RWPE2 (cell line): ENCODE measurements around the gene TMEM38B.
"Not testable (repeated sequence)": the region's sequence is repeated elsewhere in the genome, so short reads cannot be mapped to it uniquely, and the experiment has no call there.

Experiments used
- ATAC-seq: fragments of 200-7000 bp; cut with Tn5 transposase; 3 replicates; pipeline ENCODE4 v1.9.1; 2021; ENCODE audit warnings: low read depth
- DNase-seq: peaks from one replicate; pipeline ENCODE4 v3.0.0-alpha.2; 2020; ENCODE audit warnings: low spot score
- H3K27ac ChIP-seq: fragments of 450-650 bp; 2 replicates; pipeline ENCODE4 v1.5.1; 2017; ENCODE audit warnings: mild to moderate bottlenecking; ENCODE audit not compliant: poor library complexity, severe bottlenecking
- H3K27me3 ChIP-seq: fragments of 250-450 bp; sonication (Bioruptor Pico); 2 replicates; pipeline ENCODE4 v1.5.1; 2021; ENCODE audit warnings: mild to moderate bottlenecking, moderate library complexity; ENCODE audit not compliant: insufficient read depth, poor library complexity, severe bottlenecking
- H3K36me3 ChIP-seq: fragments of 250-450 bp; sonication (Bioruptor Pico); 2 replicates; pipeline ENCODE4 v1.5.1; 2020; ENCODE audit warnings: low read depth, mild to moderate bottlenecking, moderate library complexity
- H3K4me1 ChIP-seq: fragments of 250-450 bp; sonication (Bioruptor Pico); 2 replicates; pipeline ENCODE4 v1.5.1; 2021; ENCODE audit warnings: mild to moderate bottlenecking, moderate library complexity; ENCODE audit not compliant: insufficient read depth, poor library complexity, severe bottlenecking
- H3K4me3 ChIP-seq: fragments of 250-450 bp; sonication (Bioruptor Pico); 2 replicates; pipeline ENCODE4 v1.5.1; 2021; ENCODE audit warnings: mild to moderate bottlenecking, moderate library complexity; ENCODE audit not compliant: severe bottlenecking
- H3K9me3 ChIP-seq: fragments of 250-450 bp; sonication (Bioruptor Pico); 2 replicates; pipeline ENCODE4 v1.5.1; 2021; ENCODE audit warnings: mild to moderate bottlenecking, moderate library complexity; ENCODE audit not compliant: severe bottlenecking
- TF ChIP-seq, protein P1 (sequence below): fragments of 450-650 bp; IDR thresholded peaks from one replicate; pipeline ENCODE4 v1.5.1; 2017; ENCODE audit warnings: mild to moderate bottlenecking, moderate library complexity; ENCODE audit not compliant: poor library complexity, severe bottlenecking

Gene TMEM38B

DNA sequence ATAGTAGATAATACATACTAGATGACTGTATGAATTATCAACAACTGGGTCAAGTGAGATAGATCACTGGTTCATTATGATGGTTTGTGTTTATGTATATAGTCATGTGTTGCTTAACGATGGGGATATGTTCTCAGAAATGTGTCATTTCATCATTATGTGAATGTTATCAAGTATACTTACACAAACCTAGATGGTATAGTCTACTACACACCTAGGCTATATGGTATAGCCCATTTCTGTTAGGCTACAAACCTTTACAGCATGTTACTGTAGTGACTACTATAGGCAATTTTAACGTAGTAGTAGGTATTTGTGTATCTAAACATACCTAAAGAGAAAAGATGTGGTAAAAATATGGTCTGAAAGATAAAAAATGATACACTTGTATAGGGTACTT lies 31.0 kb downstream of the TMEM38B start:
- DNase-seq (no peak), ATAC-seq (no peak)
- Histone ChIP-seq H3K27me3 (no peaks in the 10 kb centered on the region), H3K27ac (no peak overlapping the region), H3K4me3 (no peak overlapping the region), H3K36me3 (peaks cover 5% of the 10 kb centered on the region; the same call in 1 of the 2 replicates), H3K4me1 (no peaks in the 10 kb centered on the region), H3K9me3 (no peaks in the 10 kb centered on the region)
- TF ChIP-seq, protein P1, sequence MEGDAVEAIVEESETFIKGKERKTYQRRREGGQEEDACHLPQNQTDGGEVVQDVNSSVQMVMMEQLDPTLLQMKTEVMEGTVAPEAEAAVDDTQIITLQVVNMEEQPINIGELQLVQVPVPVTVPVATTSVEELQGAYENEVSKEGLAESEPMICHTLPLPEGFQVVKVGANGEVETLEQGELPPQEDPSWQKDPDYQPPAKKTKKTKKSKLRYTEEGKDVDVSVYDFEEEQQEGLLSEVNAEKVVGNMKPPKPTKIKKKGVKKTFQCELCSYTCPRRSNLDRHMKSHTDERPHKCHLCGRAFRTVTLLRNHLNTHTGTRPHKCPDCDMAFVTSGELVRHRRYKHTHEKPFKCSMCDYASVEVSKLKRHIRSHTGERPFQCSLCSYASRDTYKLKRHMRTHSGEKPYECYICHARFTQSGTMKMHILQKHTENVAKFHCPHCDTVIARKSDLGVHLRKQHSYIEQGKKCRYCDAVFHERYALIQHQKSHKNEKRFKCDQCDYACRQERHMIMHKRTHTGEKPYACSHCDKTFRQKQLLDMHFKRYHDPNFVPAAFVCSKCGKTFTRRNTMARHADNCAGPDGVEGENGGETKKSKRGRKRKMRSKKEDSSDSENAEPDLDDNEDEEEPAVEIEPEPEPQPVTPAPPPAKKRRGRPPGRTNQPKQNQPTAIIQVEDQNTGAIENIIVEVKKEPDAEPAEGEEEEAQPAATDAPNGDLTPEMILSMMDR, result no peak

DNA sequence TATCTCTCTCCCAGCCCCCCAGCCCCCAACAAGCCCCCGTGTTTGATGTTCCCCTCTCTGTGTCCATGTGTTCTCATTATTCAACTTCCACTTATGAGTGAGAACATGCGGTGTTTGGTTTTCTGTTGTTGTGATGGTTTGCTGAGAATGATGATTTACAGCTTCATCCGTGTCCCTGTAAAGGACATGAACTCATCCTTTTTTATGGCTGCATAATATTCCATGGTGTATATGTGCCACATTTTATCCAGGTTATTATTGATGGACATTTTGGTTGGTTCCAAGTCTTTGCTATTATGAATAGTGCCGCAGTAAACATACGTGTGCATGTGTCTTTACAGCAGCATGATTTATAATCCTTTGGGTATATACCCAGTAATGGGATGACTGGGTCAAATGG lies 33.9 kb downstream of the TMEM38B start:
- not testable (repeated sequence) for H3K4me3 ChIP-seq, ATAC-seq, H3K9me3 ChIP-seq, H3K27me3 ChIP-seq, DNase-seq, H3K27ac ChIP-seq, H3K36me3 ChIP-seq, H3K4me1 ChIP-seq

DNA sequence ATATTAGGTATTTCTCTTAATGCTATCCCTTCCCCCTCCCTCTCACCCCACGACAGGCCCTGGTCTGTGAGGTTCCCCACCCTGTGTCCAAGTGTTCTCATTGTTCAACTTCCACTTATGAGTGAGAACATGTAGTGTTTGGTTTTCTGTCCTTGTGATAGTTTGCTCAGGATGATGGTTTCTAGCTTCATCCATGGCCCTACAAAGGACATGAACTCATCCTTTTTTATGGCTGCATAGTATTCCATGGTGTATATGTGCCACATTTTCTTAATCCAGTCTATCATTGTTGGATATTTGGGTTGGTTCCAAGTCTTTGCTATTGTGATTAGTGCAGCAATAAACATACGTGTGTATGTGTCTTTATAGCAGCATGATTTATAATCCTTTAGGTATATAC lies 37.1 kb downstream of the TMEM38B start:
- H3K27ac ChIP-seq, H3K9me3 ChIP-seq, H3K36me3 ChIP-seq, DNase-seq, H3K27me3 ChIP-seq, H3K4me1 ChIP-seq, H3K4me3 ChIP-seq, ATAC-seq: not testable (repeated sequence)

DNA sequence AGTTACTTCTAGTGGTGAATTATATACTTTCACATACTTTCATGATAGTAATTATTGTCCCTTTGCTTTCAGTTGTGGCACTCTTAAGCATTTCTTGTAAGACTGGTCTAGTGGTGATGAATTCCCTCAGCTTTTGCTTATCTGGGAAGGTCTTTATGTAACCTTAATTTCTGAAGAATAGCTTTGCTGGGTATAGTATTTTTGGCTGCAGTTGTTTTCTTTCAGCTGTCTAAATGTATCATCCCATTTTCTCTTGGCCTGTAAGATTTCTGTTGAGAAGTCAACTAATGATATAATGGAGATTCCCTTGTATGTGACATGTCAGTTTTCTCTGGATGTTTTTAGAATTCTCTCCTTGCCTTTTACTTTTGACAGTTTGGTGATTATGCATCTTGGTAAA lies 41.0 kb downstream of the TMEM38B start:
- Histone ChIP-seq H3K9me3 (peaks cover 10% of the 10 kb centered on the region), H3K4me3 (no peak overlapping the region), H3K27ac (no peak overlapping the region), H3K27me3 (no peaks in the 10 kb centered on the region), H3K4me1 (no peaks in the 10 kb centered on the region), H3K36me3 (no peaks in the 10 kb centered on the region)
- TF ChIP-seq, protein P1, result no peak
- ATAC-seq (no peak), DNase-seq (no peak)

DNA sequence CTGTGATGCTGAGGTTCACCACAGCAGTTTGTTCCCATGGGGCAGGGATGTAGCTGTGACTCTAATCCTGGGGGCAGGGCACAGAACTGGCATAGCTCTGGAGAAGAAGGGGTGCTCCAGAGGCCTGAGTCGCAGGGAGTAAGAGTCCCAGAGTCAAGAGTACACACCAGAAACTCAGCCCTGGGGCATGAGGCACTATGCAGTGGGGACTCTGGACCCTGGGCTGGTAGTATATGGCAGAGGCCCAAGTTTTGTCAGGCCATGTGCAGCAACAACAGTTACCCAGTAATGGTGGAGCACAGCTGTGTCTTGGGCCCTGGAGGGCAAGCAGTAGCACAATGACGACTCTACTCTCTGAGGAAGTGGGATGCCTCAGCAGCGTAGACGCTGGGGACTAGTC lies 42.9 kb downstream of the TMEM38B start:
- ATAC-seq (no peak), DNase-seq (no peak)
- Histone ChIP-seq H3K9me3 (peaks cover 10% of the 10 kb centered on the region), H3K4me3 (no peak overlapping the region), H3K27me3 (no peaks in the 10 kb centered on the region), H3K27ac (no peak overlapping the region), H3K36me3 (no peaks in the 10 kb centered on the region), H3K4me1 (no peaks in the 10 kb centered on the region)
- TF ChIP-seq, protein P1, result no peak

DNA sequence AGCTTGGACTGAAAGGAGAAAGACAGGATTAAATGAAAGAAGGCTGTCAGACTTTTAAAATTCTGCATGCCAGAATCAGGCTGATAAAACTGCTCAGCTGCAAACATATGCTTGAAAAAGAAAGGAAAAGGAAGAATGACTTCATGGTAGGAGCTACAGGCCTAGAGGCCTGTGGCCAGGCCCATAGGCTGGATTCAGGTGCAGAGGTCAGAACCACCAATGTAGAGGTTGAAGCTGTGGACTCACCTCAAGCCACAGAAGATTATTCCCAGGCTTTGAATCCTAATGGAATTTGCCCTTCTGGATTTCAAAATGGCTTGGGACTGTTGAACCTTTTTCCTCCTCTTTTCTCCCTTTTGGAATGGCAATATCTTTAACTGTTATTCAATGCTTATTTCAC lies 47.7 kb downstream of the TMEM38B start:
- Histone ChIP-seq H3K4me1 (no peaks in the 10 kb centered on the region), H3K27ac (no peak overlapping the region), H3K36me3 (no peaks in the 10 kb centered on the region), H3K9me3 (no peaks in the 10 kb centered on the region), H3K27me3 (no peaks in the 10 kb centered on the region), H3K4me3 (no peak overlapping the region)
- ATAC-seq (no peak), DNase-seq (no peak)
- TF ChIP-seq, protein P1, result no peak

DNA sequence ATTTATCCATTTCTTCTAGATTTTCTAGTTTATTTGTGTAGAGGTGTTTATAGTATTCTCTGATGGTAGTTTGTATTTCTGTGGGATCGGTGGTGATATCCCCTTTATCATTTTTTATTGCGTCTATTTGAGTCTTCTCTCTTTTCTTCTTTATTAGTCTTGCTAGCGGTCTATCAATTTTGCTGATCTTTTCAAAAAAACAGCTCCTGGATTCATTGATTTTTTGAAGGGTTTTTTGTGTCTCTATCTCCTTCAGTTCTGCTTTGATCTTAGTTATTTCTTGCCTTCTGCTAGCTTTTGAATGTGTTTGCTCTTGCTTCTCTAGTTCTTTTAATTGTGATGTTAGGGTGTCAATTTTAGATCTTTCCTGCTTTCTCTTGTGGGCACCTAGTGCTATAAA lies 53.0 kb downstream of the TMEM38B start:
- ATAC-seq, H3K4me1 ChIP-seq, H3K36me3 ChIP-seq, H3K27ac ChIP-seq, DNase-seq, H3K4me3 ChIP-seq, H3K9me3 ChIP-seq, H3K27me3 ChIP-seq: not testable (repeated sequence)
